H9 (cell line): ENCODE data around the gene ASCC1. TPM values are rescaled to one million over a fixed set of nuclear protein-coding genes. Genes with fewer than 3 reads are reported as not detected.

Source experiments
- DNase-seq: peaks from one replicate; pipeline ENCODE4 v3.0.0-alpha.2; 2017
- H2AFZ ChIP-seq: one replicate; pipeline ENCODE4 v1.6.1; 2013; ENCODE audit warnings: mild to moderate bottlenecking, low read length, control low read depth, moderate library complexity
- H2AK5ac ChIP-seq: 2 replicates; pipeline ENCODE4 v1.6.1; 2013; ENCODE audit warnings: low read length, control low read depth, mixed read lengths; ENCODE audit not compliant: insufficient read length
- H2BK120ac ChIP-seq: one replicate; pipeline ENCODE4 v1.6.1; 2013; ENCODE audit warnings: low read depth, mild to moderate bottlenecking, low read length, control low read depth, inconsistent platforms; ENCODE audit not compliant: poor library complexity, severe bottlenecking
- H2BK12ac ChIP-seq: 2 replicates; pipeline ENCODE4 v1.6.1; 2013; ENCODE audit warnings: low read length, control low read depth, mixed read lengths, low read depth; ENCODE audit not compliant: insufficient read length
- H2BK15ac ChIP-seq: 2 replicates; pipeline ENCODE4 v1.6.1; 2013; ENCODE audit warnings: low read depth, low read length, control low read depth
- H2BK20ac ChIP-seq: one replicate; pipeline ENCODE4 v1.6.1; 2013; ENCODE audit warnings: low read depth, mild to moderate bottlenecking, low read length, control low read depth, inconsistent platforms; ENCODE audit not compliant: poor library complexity, severe bottlenecking
- H2BK5ac ChIP-seq: 2 replicates; pipeline ENCODE4 v1.6.1; 2013; ENCODE audit warnings: low read length, control low read depth, mixed read lengths; ENCODE audit not compliant: insufficient read length
- H3K14ac ChIP-seq: 2 replicates; pipeline ENCODE4 v1.6.1; 2013; ENCODE audit warnings: low read length, control low read depth; ENCODE audit not compliant: insufficient read depth
- H3K18ac ChIP-seq: 2 replicates; pipeline ENCODE4 v1.6.1; 2013; ENCODE audit warnings: low read depth, mild to moderate bottlenecking, mixed read lengths, low read length, control low read depth; ENCODE audit not compliant: insufficient read length
- H3K23ac ChIP-seq: 2 replicates; pipeline ENCODE4 v1.6.1; 2013; ENCODE audit warnings: low read length, control low read depth, mixed read lengths, low read depth; ENCODE audit not compliant: insufficient read length
- H3K23me2 ChIP-seq: 2 replicates; pipeline ENCODE4 v1.6.1; 2013; ENCODE audit warnings: low read depth, mild to moderate bottlenecking, mixed read lengths, low read length, control low read depth; ENCODE audit not compliant: insufficient read length, poor library complexity, severe bottlenecking
- H3K27ac ChIP-seq: 2 replicates; pipeline ENCODE4 v1.5.1; 2013; ENCODE audit warnings: low read length, control low read depth, mixed read lengths, low read depth; ENCODE audit not compliant: insufficient read length
- H3K27me3 ChIP-seq: 2 replicates; pipeline ENCODE4 v1.6.1; 2013; ENCODE audit warnings: low read length, control low read depth, inconsistent platforms; ENCODE audit not compliant: insufficient read depth
- H3K4ac ChIP-seq: 2 replicates; pipeline ENCODE4 v1.6.1; 2013; ENCODE audit warnings: low read depth, mild to moderate bottlenecking, control low read depth, inconsistent platforms, low read length, moderate library complexity
- H3K4me1 ChIP-seq: 2 replicates; pipeline ENCODE4 v1.6.1; 2013; ENCODE audit warnings: low read length, control low read depth, inconsistent platforms; ENCODE audit not compliant: insufficient read depth
- H3K4me2 ChIP-seq: 2 replicates; pipeline ENCODE4 v1.6.1; 2013; ENCODE audit warnings: low read length, control low read depth, mixed read lengths; ENCODE audit not compliant: insufficient read length, insufficient read depth
- H3K56ac ChIP-seq: 2 replicates; pipeline ENCODE4 v1.6.1; 2013; ENCODE audit warnings: low read depth, mild to moderate bottlenecking, mixed read lengths, low read length, control low read depth; ENCODE audit not compliant: insufficient read length
- H3K79me1 ChIP-seq: 2 replicates; pipeline ENCODE4 v1.6.1; 2013; ENCODE audit warnings: low read depth, mild to moderate bottlenecking, moderate library complexity, low read length, control low read depth, inconsistent platforms; ENCODE audit not compliant: insufficient read depth, poor library complexity, severe bottlenecking
- H3K79me2 ChIP-seq: 2 replicates; pipeline ENCODE4 v1.6.1; 2013; ENCODE audit warnings: low read length, control low read depth, inconsistent platforms; ENCODE audit not compliant: insufficient read depth
- H3K9ac ChIP-seq: 2 replicates; pipeline ENCODE4 v1.6.1; 2013; ENCODE audit warnings: low read length, control low read depth, mixed read lengths; ENCODE audit not compliant: insufficient read length; ENCODE audit errors: extremely low read depth
- H3K9me3 ChIP-seq: one replicate; pipeline ENCODE4 v1.6.1; 2013; ENCODE audit warnings: low read depth, low read length, inconsistent platforms; ENCODE audit not compliant: control insufficient read depth
- H3T11ph ChIP-seq: one replicate; pipeline ENCODE4 v1.6.1; 2013; ENCODE audit warnings: mild to moderate bottlenecking, low read length, control low read depth, inconsistent platforms
- H4K20me1 ChIP-seq: one replicate; pipeline ENCODE4 v1.6.1; 2013; ENCODE audit not compliant: control insufficient read depth, insufficient read length, insufficient read depth
- H4K5ac ChIP-seq: 2 replicates; pipeline ENCODE4 v1.6.1; 2013; ENCODE audit warnings: low read depth, mild to moderate bottlenecking, mixed read lengths, low read length, control low read depth; ENCODE audit not compliant: insufficient read length
- H4K8ac ChIP-seq: replicated peaks from 2 replicates; pipeline ENCODE4 v1.6.1; 2013; ENCODE audit warnings: low read length, control low read depth, mixed read lengths, low read depth; ENCODE audit not compliant: insufficient read length
- H4K91ac ChIP-seq: 2 replicates; pipeline ENCODE4 v1.6.1; 2013; ENCODE audit warnings: low read depth, mild to moderate bottlenecking, moderate library complexity, mixed read lengths, low read length, control low read depth; ENCODE audit not compliant: insufficient read length
- H3K27ac Mint-ChIP-seq, 3 experiments: 2 replicates in 2 of 3; 3 replicates in 1 of 3; pipeline ENCODE4 v1.8.0; 2020 to 2021; ENCODE audit warnings: mixed read lengths in 3 of 3, mild to moderate bottlenecking in 1 of 3, moderate library complexity in 1 of 3
- H3K27me3 Mint-ChIP-seq: 2 replicates; pipeline ENCODE4 v1.8.0; 2021; ENCODE audit warnings: low read depth, mild to moderate bottlenecking, moderate library complexity, mixed read lengths
- H3K36me3 Mint-ChIP-seq, 3 experiments: 2 replicates in 2 of 3; 3 replicates in 1 of 3; pipeline ENCODE4 v1.8.0; 2020 to 2021; ENCODE audit warnings: low read depth in 3 of 3, mixed read lengths in 3 of 3; ENCODE audit not compliant: insufficient read depth in 1 of 3
- H3K4me1 Mint-ChIP-seq, 2 experiments: 2 replicates each; pipeline ENCODE4 v1.8.0; 2020; ENCODE audit warnings: mixed read lengths in 2 of 2
- H3K4me3 Mint-ChIP-seq, 2 experiments: 2 replicates in 1 of 2; 3 replicates in 1 of 2; pipeline ENCODE4 v1.8.0; 2020 to 2021; ENCODE audit warnings: mild to moderate bottlenecking in 2 of 2, mixed read lengths in 2 of 2, moderate library complexity in 1 of 2
- H3K9me3 Mint-ChIP-seq, 2 experiments: 2 replicates in 1 of 2; 3 replicates in 1 of 2; pipeline ENCODE4 v1.8.0; 2020; ENCODE audit warnings: mild to moderate bottlenecking in 2 of 2, mixed read lengths in 2 of 2, moderate library complexity in 1 of 2
- WGBS: extraction: QIAGEN DNeasy Blood & Tissue Kit; methylation state at CpG from one replicate; pipeline ENCODE4 v1.1.7; 2013; ENCODE audit warnings: missing lambda C conversion rate, low lambda C conversion rate, mixed read lengths; ENCODE audit not compliant: insufficient read length; ENCODE audit errors: extremely low coverage; 5-methylcytosine and 5-hydroxymethylcytosine counted together
- total RNA-seq: library from RNA; stranded (reverse); gene quantifications from 2 replicates; pipeline ENCODE4 v1.2.1, GENCODE V29; 2021
- TF ChIP-seq, protein P1 (sequence below): fragments of 200-600 bp; sonication (generic); conservative IDR thresholded peaks from 3 replicates; pipeline ENCODE4 v1.8.0; 2021; ENCODE audit warnings: antibody characterized with exemption, mild to moderate bottlenecking

ASCC1 gene
- total RNA-seq, 1 experiment from 2014 or later = 41.2 TPM

DNA sequence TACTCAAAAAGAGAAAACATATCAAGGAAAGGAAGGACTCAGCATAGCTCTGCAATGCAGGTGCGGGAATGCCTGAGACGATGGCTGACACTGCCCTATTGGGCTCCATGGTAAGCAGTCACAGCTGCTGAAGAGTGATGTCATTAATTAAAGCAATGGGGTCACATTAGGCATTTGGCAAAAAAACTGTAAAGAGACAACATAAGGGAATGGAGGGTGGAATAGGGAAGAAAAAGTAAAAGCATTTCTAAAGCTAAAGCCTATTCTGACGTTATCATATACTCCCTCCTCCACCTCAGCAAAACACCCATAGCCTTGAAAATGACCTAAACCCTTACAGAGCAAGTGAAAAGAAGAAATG lies 89.2 kb downstream of the ASCC1 start:
- peaks cover 10 to 11% of the 10 kb centered on the region in 2 experiments for H3K4me1 Mint-ChIP-seq
- Histone ChIP-seq H3K27ac (no peak overlapping the region), H3K9ac (no peak overlapping the region), H3K56ac (no peak overlapping the region), H4K8ac (no peak overlapping the region), H2BK15ac (no peak overlapping the region), H2AK5ac (no peak overlapping the region), H3K23ac (no peak overlapping the region), H3K79me1 (no peaks in the 10 kb centered on the region), H3T11ph (no peak overlapping the region), H3K9me3 (no peaks in the 10 kb centered on the region), H2BK20ac (no peak overlapping the region), H3K4me2 (no peak overlapping the region), H3K4me1 (no peaks in the 10 kb centered on the region), H4K20me1 (no peaks in the 10 kb centered on the region), H4K5ac (no peak overlapping the region), H2BK12ac (no peak overlapping the region), H2AFZ (no peak overlapping the region), H3K14ac (no peak overlapping the region), H3K27me3 (no peaks in the 10 kb centered on the region), H4K91ac (no peak overlapping the region), H3K18ac (no peak overlapping the region), H2BK5ac (no peak overlapping the region), H2BK120ac (no peak overlapping the region), H3K23me2 (no peaks in the 10 kb centered on the region), H3K4ac (no peak overlapping the region), H3K79me2 (no peaks in the 10 kb centered on the region)
- no peak overlapping the region for H3K4me3 Mint-ChIP-seq
- H3K9me3 Mint-ChIP-seq = no peaks in the 10 kb centered on the region
- peaks cover 0 to 8% (median 0%) of the 10 kb centered on the region in 3 experiments; a peak in 1 of 7 replicates for H3K36me3 Mint-ChIP-seq
- TF ChIP-seq, protein P1, sequence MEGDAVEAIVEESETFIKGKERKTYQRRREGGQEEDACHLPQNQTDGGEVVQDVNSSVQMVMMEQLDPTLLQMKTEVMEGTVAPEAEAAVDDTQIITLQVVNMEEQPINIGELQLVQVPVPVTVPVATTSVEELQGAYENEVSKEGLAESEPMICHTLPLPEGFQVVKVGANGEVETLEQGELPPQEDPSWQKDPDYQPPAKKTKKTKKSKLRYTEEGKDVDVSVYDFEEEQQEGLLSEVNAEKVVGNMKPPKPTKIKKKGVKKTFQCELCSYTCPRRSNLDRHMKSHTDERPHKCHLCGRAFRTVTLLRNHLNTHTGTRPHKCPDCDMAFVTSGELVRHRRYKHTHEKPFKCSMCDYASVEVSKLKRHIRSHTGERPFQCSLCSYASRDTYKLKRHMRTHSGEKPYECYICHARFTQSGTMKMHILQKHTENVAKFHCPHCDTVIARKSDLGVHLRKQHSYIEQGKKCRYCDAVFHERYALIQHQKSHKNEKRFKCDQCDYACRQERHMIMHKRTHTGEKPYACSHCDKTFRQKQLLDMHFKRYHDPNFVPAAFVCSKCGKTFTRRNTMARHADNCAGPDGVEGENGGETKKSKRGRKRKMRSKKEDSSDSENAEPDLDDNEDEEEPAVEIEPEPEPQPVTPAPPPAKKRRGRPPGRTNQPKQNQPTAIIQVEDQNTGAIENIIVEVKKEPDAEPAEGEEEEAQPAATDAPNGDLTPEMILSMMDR = no peak
- peak overlapping the region in 1 of 3 experiments; percentile 90; a peak in 4 of 7 replicates for H3K27ac Mint-ChIP-seq
- no peak for DNase-seq
- H3K27me3 Mint-ChIP-seq = no peaks in the 10 kb centered on the region
- WGBS = no CpG with 5 or more reads among the region's 3 CpGs
